ENCODE results near the gene NDUFB7. TPM values are rescaled to one million over a fixed set of nuclear protein-coding genes. Genes with fewer than 3 reads are reported as not detected.

NDUFB7 gene
- total RNA-seq, 2 experiments from 2014 or later = 141 to 282 TPM

DNA sequence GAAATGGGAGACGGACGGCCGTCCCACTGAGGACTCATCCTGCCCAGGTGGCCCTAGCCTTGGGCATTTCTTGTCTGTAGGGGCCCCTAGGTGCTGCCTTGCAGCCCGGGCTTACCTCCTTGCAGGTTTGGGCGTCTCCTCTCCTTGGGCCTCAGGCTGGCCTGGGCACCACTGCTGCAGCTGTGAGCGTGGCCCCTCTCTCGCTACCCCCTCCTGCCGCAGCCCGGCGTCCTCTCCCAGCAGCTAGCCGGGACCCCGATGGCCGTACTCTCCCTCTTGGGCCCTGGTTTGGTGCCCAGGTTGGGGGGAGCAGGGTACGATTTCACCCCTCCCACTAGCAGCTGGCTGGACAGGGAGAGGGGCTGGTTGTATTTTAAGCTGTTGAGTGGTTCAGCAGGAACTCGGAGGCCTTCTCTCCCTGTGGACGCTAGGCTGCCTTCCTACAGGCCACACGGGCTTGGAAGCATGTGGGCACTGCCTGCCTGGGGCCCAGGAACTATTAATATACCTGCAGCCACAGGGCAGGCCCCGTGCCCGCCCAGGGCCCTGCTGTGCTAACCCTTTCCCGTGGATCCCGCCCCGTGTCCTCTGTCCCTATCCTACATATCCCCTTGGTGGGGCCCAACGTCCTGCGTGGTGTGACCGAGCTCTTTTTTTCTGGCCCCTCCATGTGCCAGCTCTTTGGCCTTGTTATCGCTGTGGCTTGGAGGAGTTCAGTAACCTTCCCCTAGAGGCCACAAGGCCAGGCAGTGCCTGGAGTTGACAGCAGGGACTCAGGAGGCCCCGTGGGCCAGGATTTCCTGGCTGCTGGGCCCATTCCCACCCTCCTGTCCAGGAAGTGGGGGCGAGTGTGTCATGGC lies 11.7 kb downstream of the NDUFB7 start:
- DNase-seq (ENCODE audit: low spot score) = no peak
- H3K9me3 ChIP-seq (ENCODE audit: low read length) = no peaks in the 10 kb centered on the region
- no peak overlapping the region for H3K4me2 ChIP-seq (ENCODE audit: low read length)
- TF ChIP-seq CTCF (conservative IDR thresholded peaks at IDR 0.05; ENCODE audit: low read length) = no peak
- no peak for TF ChIP-seq EZH2phosphoT487 (IDR thresholded peaks at IDR 0.05; ENCODE audit: borderline replicate concordance, low read depth, low read length)
- H3K9me2 ChIP-seq (ENCODE audit: insufficient read depth, low read length) = no peaks in the 10 kb centered on the region
- H3K4me3 ChIP-seq (ENCODE audit: low read depth, low read length, poor library complexity, severe bottlenecking) = no peak overlapping the region
- no peak overlapping the region for H3K27ac ChIP-seq (ENCODE audit: low read depth, low read length, poor library complexity, severe bottlenecking)
- CTCF ChIA-PET (ENCODE audit: unreplicated experiment) = interaction anchor here (0.7 kb wide), 1 partner anchor 11 kb away, joined by 3 read pairs; no protein-coding TSS in a partner anchor
- H3K36me3 ChIP-seq (ENCODE audit: insufficient read depth, low read length) = peaks cover 21% of the 10 kb centered on the region
- peaks cover 32% of the 10 kb centered on the region for H3K4me1 ChIP-seq (ENCODE audit: insufficient read depth, low read length, poor library complexity, severe bottlenecking)
- no peak overlapping the region for H2AFZ ChIP-seq (ENCODE audit: low read length)
- POLR2A ChIA-PET = interaction anchor here (0.7 kb wide), 1 partner anchor 11 kb away, joined by 3 read pairs; the partner anchor contains the start of gene NDUFB7
- peaks cover 14% of the 10 kb centered on the region; the same call in 1 of the 2 replicates for H3K79me2 ChIP-seq (ENCODE audit: insufficient read depth, low read depth, low read length)
- intact Hi-C loops (cut with micrococcal nuclease; ENCODE audit: unreplicated experiment) = loop anchor here (5.0 kb wide), 1 partner anchor 43 kb away; the partner anchor contains the start of gene DNAJB1
- no TSS peak for BruUV-seq (replicated peaks)
- no peaks in the 10 kb centered on the region for H4K20me1 ChIP-seq (ENCODE audit: insufficient read depth, low read length)

DNA sequence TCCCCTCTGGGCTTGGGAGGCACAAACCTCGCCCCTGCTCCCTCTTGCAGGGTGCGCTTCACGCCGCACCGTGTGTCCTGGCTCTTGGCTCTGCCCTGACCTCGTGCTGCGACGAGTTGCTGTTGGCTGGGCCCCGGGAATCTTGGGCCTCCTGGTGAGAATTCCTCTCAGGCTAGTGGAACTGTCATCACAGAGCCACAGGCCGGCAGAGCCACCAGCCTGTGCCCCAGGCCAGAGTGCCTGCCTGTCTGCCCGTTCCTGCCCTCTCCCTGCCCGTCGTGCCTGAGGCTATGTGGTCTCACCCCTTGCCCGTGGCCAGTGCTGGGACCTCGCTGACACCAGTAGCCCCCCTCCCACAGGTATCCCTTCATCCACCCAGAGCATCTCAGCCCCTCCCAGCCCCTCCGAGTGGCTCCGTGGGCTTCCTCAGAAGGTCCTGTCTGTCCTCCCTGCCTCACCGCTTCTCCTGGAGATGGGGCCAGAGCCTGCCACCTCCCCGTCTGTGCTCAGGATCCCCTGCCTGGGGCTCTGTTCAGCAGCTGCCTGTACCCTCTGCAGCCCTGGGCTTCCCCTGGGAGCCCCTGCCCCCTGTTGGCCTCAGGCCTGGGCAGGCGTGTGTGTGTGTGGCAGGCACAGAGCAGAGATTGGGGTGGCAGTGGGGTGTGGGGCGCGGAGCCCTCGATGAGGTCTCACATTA lies 13.3 kb downstream of the NDUFB7 start:
- Histone ChIP-seq H3K9me2 (ENCODE audit: insufficient read depth, low read length) (no peaks in the 10 kb centered on the region), H3K9me3 (ENCODE audit: low read length) (no peaks in the 10 kb centered on the region), H3K4me3 (ENCODE audit: low read depth, low read length, poor library complexity, severe bottlenecking) (no peak overlapping the region), H3K36me3 (ENCODE audit: insufficient read depth, low read length) (peaks cover 13% of the 10 kb centered on the region), H3K79me2 (ENCODE audit: insufficient read depth, low read depth, low read length) (peaks cover 14% of the 10 kb centered on the region; the same call in 1 of the 2 replicates), H2AFZ (ENCODE audit: low read length) (no peak overlapping the region), H4K20me1 (ENCODE audit: insufficient read depth, low read length) (no peaks in the 10 kb centered on the region), H3K27ac (ENCODE audit: low read depth, low read length, poor library complexity, severe bottlenecking) (peak overlapping the region; percentile 25), H3K4me2 (ENCODE audit: low read length) (peak overlapping the region; percentile 44), H3K4me1 (ENCODE audit: insufficient read depth, low read length, poor library complexity, severe bottlenecking) (peaks cover 27% of the 10 kb centered on the region)
- no TSS peak for BruUV-seq (replicated peaks)
- POLR2A ChIA-PET = no interaction called here
- DNase-seq (ENCODE audit: low spot score) = no peak
- TF ChIP-seq CTCF (conservative IDR thresholded peaks at IDR 0.05; ENCODE audit: low read length) (no peak), EZH2phosphoT487 (IDR thresholded peaks at IDR 0.05; ENCODE audit: borderline replicate concordance, low read depth, low read length) (no peak)
- intact Hi-C loops (cut with micrococcal nuclease; ENCODE audit: unreplicated experiment) = loop anchor here (5.0 kb wide), 1 partner anchor 41 kb away; the partner anchor contains the start of gene DNAJB1
- CTCF ChIA-PET (ENCODE audit: unreplicated experiment) = no interaction called here
